ENCODE data around the gene FUBP1. TPM values are rescaled to one million over a fixed set of nuclear protein-coding genes. Genes with fewer than 3 reads are reported as not detected.

The FUBP1 gene
- total RNA-seq, 4 donors from 2014 or later: 25.6 to 64.3 (median 47.8) TPM

- ATAC-seq (no peak), DNase-seq (no peak)
- Histone ChIP-seq H3K27me3 (no peaks in the 10 kb centered on the region), H3K9me3 (no peaks in the 10 kb centered on the region), H3K36me3 (peaks cover 9 to 98% of the 10 kb centered on the region in 2 donors), H3K27ac (no peak overlapping the region), H3K4me3 (no peak overlapping the region), H3K4me1 (no peaks in the 10 kb centered on the region)
- TF ChIP-seq CTCF (IDR thresholded peaks at IDR 0.05 in 4 of 5, conservative IDR thresholded peaks at IDR 0.05 in 1 of 5) (no peak), POLR2A (IDR thresholded peaks at IDR 0.05) (no peak)
- intact Hi-C loops (cut with DNase I; ENCODE audit: low total_unique reads) (no loop called here), in situ Hi-C loops (cut with MboI; ENCODE audit: low sequenced_read_pairs in 4 of 4) (loop anchor here in 1 of 4 donors (25.0 kb wide), 1 partner anchor 151 kb away; no protein-coding TSS in a partner anchor)
Observed at GRCh38 chr1:77961392-77961791, 17.5 kb downstream of the FUBP1 start.

- no peak overlapping the region for H3K4me3 ChIP-seq
- no peaks in the 10 kb centered on the region for H3K27me3 ChIP-seq
- H3K36me3 ChIP-seq: peaks cover 5 to 98% of the 10 kb centered on the region in 2 donors
- no peak overlapping the region for H3K27ac ChIP-seq
- intact Hi-C loops (cut with DNase I; ENCODE audit: low total_unique reads) (no loop called here), in situ Hi-C loops (cut with MboI; ENCODE audit: low sequenced_read_pairs in 4 of 4) (loop anchor here in 1 of 4 donors (25.0 kb wide), 1 partner anchor 153 kb away; no protein-coding TSS in a partner anchor)
- no peaks in the 10 kb centered on the region for H3K9me3 ChIP-seq
- DNase-seq (no peak), ATAC-seq (no peak)
- no peaks in the 10 kb centered on the region for H3K4me1 ChIP-seq
- no peak for TF ChIP-seq CTCF (IDR thresholded peaks at IDR 0.05 in 4 of 5, conservative IDR thresholded peaks at IDR 0.05 in 1 of 5)
- no peak for TF ChIP-seq POLR2A (IDR thresholded peaks at IDR 0.05)
Observed at GRCh38 chr1:77958850-77959249, 20.0 kb downstream of the FUBP1 start.

- in situ Hi-C loops (cut with MboI; ENCODE audit: low sequenced_read_pairs in 4 of 4) (loop anchor here in 1 of 4 donors (25.0 kb wide), 1 partner anchor 154 kb away; no protein-coding TSS in a partner anchor), intact Hi-C loops (cut with DNase I; ENCODE audit: low total_unique reads) (no loop called here)
- Histone ChIP-seq H3K36me3 (peaks cover 5 to 98% of the 10 kb centered on the region in 2 donors), H3K9me3 (no peaks in the 10 kb centered on the region), H3K4me3 (no peak overlapping the region), H3K27ac (no peak overlapping the region), H3K4me1 (no peaks in the 10 kb centered on the region), H3K27me3 (no peaks in the 10 kb centered on the region)
- no peak for DNase-seq
- TF ChIP-seq POLR2A (IDR thresholded peaks at IDR 0.05) (no peak), CTCF (IDR thresholded peaks at IDR 0.05 in 4 of 5, conservative IDR thresholded peaks at IDR 0.05 in 1 of 5) (no peak)
- ATAC-seq: no peak
Observed at GRCh38 chr1:77958391-77958790, 20.5 kb downstream of the FUBP1 start.

GRCh38 chr1:77956464-77956863 lies 22.4 kb downstream of the FUBP1 start:
- peaks cover 5 to 97% of the 10 kb centered on the region in 2 donors for H3K36me3 ChIP-seq
- DNase-seq (no peak), ATAC-seq (no peak)
- in situ Hi-C loops (cut with MboI; ENCODE audit: low sequenced_read_pairs in 4 of 4): loop anchor here in 1 of 4 donors (25.0 kb wide), 1 partner anchor 156 kb away; no protein-coding TSS in a partner anchor
- no peak for TF ChIP-seq CTCF (IDR thresholded peaks at IDR 0.05 in 4 of 5, conservative IDR thresholded peaks at IDR 0.05 in 1 of 5)
- TF ChIP-seq POLR2A (IDR thresholded peaks at IDR 0.05): no peak
- H3K27ac ChIP-seq: no peak overlapping the region
- H3K9me3 ChIP-seq: no peaks in the 10 kb centered on the region
- intact Hi-C loops (cut with DNase I; ENCODE audit: low total_unique reads): no loop called here
- no peak overlapping the region for H3K4me3 ChIP-seq
- H3K27me3 ChIP-seq: no peaks in the 10 kb centered on the region
- no peaks in the 10 kb centered on the region for H3K4me1 ChIP-seq

- in situ Hi-C loops (cut with MboI; ENCODE audit: low sequenced_read_pairs in 4 of 4) (loop anchor here in 1 of 4 donors (25.0 kb wide), 1 partner anchor 157 kb away; no protein-coding TSS in a partner anchor), intact Hi-C loops (cut with DNase I; ENCODE audit: low total_unique reads) (no loop called here)
- H3K4me1 ChIP-seq: no peaks in the 10 kb centered on the region
- H3K9me3 ChIP-seq: no peaks in the 10 kb centered on the region
- H3K4me3 ChIP-seq: no peak overlapping the region
- H3K36me3 ChIP-seq: peaks cover 5 to 94% of the 10 kb centered on the region in 2 donors
- no peak overlapping the region for H3K27ac ChIP-seq
- DNase-seq: no peak
- ATAC-seq: no peak
- TF ChIP-seq POLR2A (IDR thresholded peaks at IDR 0.05) (no peak), CTCF (IDR thresholded peaks at IDR 0.05 in 4 of 5, conservative IDR thresholded peaks at IDR 0.05 in 1 of 5) (no peak)
- no peaks in the 10 kb centered on the region for H3K27me3 ChIP-seq
Observed at GRCh38 chr1:77955709-77956108, 23.2 kb downstream of the FUBP1 start.
